Smooth muscle cell of the coronary artery (primary cell): ENCODE results near the gene ATXN7. TPM values are rescaled to one million over a fixed set of nuclear protein-coding genes. Genes with fewer than 3 reads are reported as not detected.

ENCODE experiments used
- total RNA-seq: library from RNA; depleted of rRNA; stranded (reverse); fragments of >200 nt; gene quantifications from 2 replicates; pipeline ENCODE4 v1.2.3, GENCODE V29; 2014; ENCODE audit warnings: low replicate concordance

Gene ATXN7
- 6.3 and 8.3 TPM in 2 replicates for total RNA-seq

GRCh38 chr3:63863150-63864007 lies at the start of gene ATXN7, which contains the start of gene THOC7:
Gene ATXN7, plus strand, starts transcription at chr3:63863867. Its CDS starts 48,732 bp downstream, at chr3:63912599.
Gene THOC7, minus strand, starts transcription at chr3:63863805. Its CDS starts 15 bp downstream, at chr3:63863790.

GRCh38 chr3:63819151-63819398 lies 44.6 kb upstream of the ATXN7 start, which contains the start of gene C3orf49:
Gene C3orf49, plus strand, starts transcription at chr3:63819299. Its CDS starts 173 bp downstream, at chr3:63819472.

GRCh38 chr3:63911873-63912767 lies 48.5 kb downstream of the ATXN7 start, which contains the start of gene SCAANT1:
Gene SCAANT1, minus strand, starts transcription at chr3:63912383.

GRCh38 chr3:64023187-64023860 lies 159.7 kb downstream of the ATXN7 start, which contains the start of gene PSMD6:
Gene PSMD6, minus strand, starts transcription at chr3:64023494. Its CDS starts 75 bp downstream, at chr3:64023419.

Other genes with a start within 250 kb of the ATXN7 start
- not detected in 2 replicates for gene SNTN, start 211.2 kb upstream of the ATXN7 start, total RNA-seq
- not detected in 2 replicates for gene C3orf49, start 44.6 kb upstream of the ATXN7 start, total RNA-seq
- 16.0 and 37.8 TPM in 2 replicates for gene THOC7, start 62 bp upstream of the ATXN7 start, total RNA-seq
- not detected in 2 replicates for gene SCAANT1, start 48.5 kb downstream of the ATXN7 start, total RNA-seq
- 83.0 and 87.2 TPM in 2 replicates for gene PSMD6, start 159.6 kb downstream of the ATXN7 start, total RNA-seq